GM11168 (cell line): ENCODE results near the gene PKP3.
"Not testable (repeated sequence)": the region's sequence is repeated elsewhere in the genome, so short reads cannot be mapped to it uniquely, and the experiment has no call there.

Experiments
- in situ Hi-C: fragments of 300-500 bp; cut with MboI; formaldehyde crosslinking; loops from one replicate; pipeline ENCODE4 v1.12.0; 2022; ENCODE audit warnings: low sequenced_read_pairs; ENCODE audit not compliant: unreplicated experiment

The PKP3 gene

DNA sequence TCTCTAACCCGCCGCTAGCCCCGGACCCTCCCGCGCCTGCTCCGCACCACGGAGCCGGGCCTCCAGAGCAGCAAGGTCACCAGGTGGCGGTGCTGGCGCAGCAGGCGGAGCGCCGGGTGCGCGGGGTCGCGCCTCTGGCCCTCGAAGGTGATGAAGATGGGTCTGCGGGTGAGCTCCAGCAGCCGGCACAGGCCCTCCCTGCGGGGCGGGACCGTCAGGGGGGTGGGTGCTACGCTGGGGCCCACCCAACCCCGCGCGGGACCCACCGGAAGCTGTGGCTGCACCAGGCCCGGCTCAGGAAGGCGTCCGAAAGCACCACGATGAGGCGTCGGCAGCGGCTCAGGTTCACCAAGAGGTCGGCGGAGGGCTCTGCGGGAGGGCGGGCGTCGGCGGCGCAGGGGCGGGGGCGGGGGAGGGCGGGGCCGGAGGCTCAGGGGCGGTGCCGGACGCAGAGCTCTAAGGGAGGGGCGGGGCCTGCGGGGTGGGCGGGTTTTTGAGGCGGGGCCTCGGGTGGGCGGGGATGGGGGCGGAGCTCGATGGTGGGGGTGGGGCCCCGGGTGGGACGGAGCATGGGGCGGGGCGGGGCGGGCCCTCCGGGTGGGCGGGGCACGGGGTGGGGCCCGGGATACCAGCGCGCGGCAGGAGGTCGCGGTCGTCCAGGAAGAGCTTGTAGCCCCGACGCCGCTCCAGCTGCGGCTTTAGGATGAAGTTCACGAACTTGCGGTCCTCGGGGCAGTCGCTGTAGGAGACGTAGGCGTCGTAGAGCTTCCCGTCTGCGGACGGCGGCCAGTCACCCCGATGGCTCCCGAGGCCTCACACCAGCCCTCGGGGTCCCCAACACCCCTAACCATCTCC is 13.0 kb downstream of the PKP3 start:
- in situ Hi-C loops = no loop called here

DNA sequence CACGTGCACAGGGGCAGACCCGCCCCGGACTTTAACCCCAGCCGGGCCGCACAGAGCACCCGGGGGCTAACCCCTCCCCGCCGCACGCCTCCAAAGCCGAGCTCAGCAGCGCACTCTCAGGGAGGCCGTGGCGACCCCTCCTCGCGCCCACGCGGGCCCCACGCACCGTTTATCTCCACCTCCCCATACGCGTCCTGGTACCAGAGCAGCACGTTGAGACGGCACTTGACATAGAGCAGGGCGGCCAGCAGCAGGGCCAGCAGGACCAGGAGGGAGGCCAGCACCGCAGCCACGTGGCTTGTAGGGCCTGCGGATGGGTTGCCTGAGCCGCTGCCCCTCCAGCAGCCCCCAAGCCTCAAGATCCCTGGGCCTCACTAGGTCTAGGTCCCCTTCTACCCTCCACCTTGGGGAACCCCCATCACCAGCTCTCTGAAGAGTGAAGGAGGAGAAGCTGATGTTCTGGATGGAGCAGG is 13.7 kb downstream of the PKP3 start:
- in situ Hi-C loops = no loop called here

DNA sequence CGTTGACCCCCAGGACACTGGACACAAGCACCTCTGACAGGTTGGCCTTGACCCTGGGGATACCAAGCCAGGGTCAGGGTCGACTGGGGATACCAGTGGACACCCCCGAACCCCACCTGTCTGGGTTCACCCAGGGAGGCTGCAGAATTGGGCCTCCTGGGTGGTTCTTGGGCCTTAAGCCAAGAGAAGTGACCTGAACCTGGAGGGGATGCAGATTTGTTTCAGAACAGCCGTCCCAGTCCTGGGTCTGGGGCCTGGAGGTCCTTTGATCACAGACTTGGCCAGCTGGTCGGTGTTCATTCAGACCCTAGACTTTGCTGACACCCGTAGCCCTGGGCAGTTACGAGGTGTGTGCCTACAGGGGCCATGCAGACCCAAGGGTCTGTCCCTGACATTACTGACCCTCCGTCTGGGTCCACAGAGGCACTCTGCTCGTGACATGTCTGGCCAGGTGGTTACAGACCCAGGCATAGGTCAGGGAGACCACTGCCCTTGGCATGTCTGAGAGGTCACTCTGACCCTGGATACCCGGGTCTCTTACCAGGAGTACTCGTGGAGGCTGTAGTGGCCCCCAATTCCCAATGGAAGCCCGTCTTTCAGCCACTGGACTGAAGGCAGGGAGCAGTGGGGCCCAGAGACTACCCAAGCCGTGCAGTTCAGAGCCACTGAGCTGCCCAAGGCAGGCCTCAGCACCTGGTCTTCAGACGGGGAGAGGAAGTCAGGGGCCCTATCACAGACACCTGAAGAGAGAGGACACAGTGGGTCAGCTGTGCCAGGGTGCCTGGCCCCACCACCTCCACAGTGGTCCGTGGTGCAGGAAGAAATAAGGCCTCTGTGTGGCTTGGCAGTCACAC is 14.4 kb downstream of the PKP3 start:
- in situ Hi-C loops = no loop called here

DNA sequence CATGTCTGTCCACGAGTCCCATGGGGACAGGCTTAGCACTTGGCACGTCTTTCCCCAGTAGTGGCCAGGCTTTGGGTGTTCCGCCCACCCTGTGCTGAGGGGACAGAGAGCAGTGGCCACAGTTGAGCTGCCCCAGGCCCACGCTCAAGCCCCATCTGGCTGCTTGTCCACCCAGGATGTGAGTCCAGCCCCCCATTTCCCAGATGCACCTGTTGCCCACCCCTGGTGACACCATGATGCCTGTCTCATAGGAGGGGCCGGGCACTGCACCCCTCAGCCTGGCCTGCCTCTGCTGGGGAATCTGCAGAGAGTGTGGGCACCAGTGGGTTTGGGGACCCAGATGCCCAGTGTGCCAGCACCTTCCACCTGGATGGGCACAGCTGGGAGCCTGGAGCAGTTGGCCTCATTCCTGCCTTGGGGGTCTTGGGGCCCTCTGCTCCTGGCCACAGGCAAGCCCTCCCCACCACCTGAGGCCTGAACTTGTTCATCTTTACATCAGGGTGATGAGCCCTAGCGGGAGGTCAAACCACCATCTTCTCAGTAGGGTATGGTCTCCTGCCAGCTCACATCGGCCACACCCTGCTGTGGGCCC is 15.1 kb downstream of the PKP3 start:
- in situ Hi-C loops = no loop called here

DNA sequence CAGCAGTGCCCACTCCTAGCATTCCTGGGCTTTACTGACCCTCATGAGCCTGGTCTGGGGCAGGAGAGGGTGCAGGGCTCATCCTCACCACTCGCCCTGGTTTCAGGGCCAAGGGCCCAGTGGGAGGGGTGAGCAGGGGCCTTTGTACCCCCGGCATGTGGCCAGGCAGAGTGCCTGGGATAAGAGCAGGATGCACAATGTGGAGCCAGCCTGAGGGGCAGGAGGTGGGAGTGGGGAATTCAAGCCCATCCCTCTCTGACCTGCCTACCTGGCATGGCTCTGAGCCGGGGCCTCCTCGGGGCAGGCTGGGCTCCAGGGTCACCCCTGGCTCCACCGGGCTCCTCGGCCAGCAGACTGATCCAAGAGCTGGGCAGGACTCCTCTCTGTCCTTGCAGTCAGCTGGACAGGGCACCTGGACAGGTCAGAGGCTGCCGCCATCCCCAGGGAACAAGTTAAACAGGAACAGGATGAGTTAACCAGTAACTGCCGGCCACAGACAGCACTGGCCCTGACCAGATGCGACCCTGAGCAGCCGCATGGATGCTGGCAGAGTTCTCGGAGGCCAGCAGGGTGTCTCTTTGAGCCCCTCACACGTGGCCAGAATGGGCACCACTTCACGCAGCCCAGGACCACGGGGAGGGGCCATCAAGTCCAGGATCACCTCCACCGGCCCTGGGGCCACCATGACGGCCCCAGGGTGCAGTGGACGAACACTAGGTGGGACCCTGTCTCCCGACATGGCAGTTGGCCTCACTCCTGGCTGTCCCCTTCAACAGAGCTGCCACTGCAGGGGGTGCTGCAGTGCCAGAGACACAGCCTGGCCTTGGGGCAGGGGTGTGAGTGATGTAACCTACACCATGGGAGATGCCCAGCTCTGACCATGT is 15.8 kb downstream of the PKP3 start:
- in situ Hi-C loops = no loop called here

DNA sequence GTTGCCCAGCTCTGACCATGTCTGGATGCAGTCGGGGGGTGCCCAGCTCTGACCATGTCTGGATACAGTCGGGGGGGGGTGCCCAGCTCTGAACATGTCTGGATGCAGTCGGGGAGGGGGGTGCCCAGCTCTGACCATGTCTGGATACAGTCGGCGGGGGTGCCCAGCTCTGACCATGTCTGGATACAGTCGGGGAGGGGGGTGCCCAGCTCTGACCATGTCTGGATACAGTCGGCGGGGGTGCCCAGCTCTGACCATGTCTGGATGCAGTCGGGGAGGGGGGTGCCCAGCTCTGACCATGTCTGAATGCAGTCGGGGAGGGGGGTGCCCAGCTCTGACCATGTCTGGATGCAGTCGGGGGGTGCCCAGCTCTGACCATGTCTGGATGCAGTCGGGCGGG is 16.7 kb downstream of the PKP3 start:
- in situ Hi-C loops = not testable (repeated sequence)

DNA sequence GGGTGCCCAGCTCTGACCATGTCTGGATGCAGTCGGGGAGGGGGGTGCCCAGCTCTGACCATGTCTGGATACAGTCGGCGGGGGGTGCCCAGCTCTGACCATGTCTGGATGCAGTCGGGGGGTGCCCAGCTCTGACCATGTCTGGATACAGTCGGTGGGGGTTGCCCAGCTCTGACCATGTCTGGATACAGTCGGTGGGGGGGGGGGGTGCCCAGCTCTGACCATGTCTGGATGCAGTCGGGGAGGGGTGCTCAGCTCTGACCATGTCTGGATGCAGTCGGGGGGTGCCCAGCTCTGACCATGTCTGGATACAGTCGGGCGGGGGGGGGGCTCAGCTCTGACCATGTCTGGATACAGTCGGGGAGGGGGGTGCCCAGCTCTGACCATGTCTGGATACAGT is 17.5 kb downstream of the PKP3 start:
- in situ Hi-C loops = not testable (repeated sequence)

DNA sequence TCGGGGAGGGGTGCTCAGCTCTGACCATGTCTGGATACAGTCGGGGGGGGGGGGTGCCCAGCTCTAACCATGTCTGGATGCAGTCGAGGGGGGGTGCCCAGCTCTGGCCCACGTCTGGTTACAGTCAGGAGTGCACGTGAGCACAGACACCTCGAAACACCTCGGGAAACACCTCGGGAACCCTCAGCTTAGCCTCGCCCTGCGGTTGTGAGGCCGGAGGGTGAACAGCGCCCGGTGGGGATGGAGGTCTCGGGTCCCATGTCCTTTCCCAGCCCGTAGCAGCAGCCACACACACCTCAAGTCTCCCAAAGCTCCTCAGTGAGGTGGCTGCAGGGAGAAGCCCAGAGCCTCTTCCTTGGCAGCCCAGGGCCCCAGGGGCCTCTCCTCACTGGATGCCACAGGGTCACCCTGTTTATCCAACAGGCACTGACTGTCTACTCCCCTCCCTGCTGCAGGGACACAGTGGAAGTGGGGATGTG is 18.7 kb downstream of the PKP3 start:
- in situ Hi-C loops = no loop called here

DNA sequence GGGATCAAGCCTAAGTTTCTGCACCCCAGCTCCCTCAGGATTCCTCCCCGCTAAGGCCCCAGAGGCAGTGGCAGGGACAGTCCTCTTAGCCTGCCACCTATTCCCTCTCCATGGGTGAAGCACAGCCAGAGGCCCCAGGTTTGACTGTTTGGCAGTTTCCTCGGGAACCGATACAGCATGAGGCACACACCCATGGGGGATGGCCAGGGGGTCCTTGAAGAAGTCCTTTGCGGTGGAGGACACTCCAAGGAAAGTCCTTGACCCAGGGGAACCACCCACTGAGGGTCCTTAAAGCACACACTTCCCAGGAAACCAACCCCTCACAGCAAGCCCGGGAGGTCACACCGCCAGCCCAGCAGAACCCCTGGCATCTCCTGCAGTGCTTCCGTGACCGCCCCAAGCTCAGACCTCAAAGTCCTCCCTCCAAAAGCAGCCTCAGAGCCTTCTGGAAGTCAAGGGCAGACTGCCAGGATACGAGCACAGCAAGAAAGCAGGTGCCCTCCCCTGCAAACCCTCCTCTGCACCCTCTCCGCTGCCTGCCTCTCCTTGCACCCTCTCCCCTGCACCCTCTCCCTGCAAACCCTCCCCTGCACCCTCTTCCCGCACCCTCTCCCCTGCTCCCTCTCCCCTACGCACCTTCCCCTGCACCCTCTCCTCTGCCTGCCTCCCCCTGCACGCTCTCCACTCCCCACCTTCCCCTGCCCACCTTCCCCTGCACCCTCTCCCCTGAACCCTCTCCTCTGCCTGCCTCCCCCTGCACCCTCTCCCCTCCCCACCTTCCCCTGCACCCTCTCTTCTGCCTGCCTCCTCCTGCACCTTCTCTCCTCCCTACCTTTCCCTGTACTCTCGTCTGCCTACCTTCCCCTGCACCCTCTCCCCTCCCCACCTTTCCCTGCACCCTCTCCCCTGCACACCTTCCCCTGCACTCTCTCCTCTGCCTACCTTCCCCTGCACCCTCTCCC is 19.4 kb downstream of the PKP3 start:
- in situ Hi-C loops = no loop called here

DNA sequence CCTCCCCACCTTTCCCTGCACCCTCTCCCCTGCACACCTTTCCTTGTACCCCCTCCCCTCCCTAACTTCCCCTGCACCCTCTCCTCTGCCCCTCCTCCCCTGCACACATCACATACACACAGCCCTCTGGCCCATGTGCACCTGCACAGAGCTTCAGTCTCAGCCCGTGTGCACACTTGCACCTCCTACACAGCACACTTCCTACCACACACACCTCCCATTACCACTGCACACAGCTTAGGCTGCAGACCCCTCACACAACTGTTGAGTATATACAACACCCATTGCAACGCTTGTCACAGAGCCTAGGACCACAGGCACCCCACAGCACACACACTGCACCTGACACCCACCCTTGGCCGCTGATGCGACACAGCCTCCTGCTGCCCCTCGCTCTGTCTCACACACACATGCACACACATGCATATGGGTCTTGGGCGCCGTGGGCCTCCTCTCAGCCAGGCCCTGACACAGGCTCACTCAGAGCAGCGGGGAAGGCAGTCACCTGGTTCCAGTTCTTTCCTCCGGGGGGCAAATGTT is 20.4 kb downstream of the PKP3 start:
- in situ Hi-C loops = no loop called here

DNA sequence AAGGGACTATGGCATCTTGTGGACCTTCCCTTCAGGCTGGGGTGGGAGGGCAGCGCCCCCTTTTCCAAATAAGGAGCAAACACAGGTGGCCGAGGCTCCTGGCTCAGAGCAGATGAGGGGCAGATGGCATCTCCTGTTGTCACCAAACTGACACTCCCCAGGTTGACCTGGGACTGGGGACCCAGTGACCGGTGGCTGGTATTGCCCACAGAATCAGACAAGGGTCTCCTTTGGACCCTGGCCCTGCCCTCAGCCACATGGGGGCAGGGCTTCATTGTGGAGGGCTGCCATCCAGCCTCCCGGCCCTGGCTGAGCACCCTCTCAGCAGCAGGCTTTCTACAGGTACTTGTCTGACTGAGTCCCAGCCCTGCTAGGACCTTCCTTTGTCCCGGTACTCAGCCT is 21.6 kb downstream of the PKP3 start:
- in situ Hi-C loops = no loop called here

DNA sequence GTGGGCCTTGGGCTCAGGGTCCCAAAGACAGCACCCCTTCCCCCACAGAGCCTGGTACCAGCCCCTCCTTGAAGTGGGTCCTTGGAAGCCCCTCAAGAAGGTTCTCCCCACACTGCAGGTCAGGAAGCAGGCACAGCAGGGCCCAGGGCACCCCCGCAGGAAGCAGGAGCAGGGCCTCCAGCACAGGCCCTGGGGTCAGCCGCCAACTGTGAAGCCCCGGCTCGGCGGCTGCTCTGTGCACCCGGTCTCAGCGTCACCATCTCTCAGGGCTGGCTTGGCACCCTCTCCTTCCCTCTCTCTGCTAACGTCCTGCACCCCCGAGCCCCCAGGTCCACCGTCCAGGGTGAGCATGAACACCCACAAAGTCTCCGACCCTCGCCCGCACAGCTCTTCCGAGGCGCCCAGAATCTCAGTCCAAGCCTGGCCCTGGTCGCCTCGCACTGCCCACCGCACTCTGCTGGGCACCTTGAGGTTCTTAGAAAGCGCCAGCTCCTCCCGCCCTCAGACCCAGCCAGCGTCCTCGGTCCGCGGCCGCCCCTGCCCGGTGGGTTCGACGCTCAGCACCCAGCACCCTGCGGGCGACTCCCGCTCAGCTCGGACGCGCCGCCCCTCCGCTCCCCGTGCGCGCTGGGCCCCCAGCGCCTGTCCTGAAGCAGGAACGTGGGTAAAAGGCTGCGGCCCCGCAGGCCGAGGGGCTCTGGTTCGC is 22.2 kb downstream of the PKP3 start:
- in situ Hi-C loops = no loop called here

DNA sequence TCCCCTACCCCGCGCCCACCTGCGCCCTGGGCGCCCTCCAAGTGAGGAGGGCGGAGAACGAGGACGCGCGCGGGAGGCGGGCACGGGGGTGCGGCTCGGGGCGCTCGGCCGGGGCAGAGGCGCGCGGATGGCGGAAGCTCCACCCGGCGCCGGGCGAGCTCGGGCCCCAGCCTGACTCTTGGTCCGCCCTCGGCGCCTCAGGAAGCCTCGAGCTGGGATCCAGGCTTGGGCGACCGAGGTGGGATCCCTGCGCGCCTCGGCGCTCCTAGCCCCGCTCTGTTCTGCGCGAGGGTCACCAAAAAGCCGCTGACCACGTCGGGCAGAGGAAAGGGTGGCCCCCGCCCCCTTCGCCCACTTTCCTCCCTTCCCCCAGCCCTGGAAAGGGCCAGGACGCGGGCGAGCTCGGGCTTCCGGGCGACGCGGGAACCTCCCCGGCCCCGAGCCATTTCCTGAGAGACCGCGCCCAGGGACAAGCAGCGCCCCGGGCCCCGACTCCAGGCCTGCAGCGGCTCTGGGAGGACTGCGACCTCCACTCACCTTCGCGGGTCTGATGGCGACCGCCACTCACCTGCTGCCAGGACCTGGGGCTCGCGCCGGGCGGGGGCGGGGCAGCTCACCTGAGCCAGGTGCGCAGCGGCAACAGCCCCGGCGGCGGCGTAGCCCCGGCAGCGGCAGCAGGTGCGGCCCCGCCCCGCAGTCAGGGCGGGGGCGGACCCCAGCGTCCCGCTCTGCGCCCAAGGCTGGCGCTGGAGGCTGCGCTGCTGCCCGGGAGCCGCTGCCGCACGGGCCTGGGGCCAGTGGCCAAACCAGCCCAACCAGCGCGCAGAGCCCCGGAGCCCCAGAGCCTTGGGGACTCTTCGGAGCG is 23.0 kb downstream of the PKP3 start:
- in situ Hi-C loops = no loop called here

DNA sequence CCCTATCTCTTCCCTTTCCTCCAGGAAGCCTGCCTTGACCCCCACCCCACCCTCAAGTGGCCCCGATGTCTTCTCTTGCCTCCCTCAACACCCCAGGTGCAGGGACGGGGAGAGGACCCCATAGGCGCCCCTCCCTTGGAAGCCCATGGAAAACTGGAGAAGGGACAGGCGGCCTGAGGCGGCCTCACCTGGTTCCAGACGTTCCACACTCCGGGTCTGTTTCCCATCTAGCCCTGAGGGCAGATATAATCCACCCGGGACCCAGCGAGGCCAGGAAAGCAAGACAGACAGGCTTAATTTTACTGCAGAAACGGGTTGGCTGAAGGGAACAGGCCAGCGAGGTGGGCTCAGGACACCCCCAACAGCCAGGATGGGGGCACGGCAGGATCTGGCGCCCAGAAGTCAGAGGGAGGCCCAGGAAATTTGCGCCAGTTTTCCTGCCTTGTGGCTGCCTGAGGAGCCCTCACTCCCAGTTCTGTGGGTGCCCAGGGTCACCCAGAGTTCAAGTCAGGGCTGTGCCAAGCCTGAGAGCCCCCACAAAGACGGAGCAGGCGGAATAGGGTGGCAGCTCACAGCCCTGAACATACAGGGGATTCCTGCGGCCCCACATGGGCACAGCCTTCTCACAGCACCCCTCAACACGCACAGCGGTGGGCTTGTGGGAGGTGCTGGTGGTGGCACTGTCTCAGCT is 23.8 kb downstream of the PKP3 start:
- in situ Hi-C loops = no loop called here

DNA sequence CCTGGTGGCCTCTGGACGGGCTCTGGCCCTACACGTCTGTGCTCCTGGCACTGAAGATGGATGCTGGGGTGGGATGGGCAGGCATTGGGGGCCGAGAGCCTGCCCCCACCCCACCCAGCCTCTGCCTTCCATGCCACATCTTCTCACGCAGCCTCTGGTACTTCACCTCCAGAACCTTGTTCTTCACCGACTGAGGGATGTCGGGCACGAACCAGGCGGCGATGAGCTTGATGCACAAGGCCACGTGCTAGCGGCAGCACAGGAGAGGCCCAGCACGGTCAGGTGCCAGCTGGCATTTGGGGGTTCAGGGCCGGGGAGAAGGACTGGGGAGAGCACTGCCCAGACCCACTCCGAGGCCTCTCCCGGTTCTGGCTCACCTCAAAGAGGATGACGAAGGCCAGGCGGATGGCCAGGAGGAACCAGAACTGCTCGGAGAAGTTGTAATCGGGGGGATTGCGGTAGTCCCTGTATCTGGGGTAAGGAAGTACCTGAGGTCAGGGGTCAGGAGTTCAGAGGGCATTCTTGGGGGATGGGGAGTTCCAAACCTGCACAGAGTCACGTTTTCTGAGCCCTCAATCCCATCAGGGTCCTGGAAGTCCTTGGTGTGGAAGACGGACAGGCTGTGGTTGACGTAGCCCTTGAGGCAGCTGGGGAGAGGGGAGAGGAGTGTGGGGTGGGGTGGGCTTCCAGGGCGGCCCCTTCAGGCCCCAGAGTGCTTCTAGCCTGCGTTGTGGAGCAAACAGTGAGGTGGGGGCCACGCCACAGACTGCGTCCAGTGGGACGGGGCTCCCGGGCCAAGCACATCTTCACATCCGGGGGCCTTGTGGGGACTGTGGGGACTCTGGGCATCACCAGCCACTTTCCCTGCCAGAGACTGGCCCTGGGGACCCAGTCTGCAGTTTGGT is 24.6 kb downstream of the PKP3 start:
- in situ Hi-C loops = no loop called here
